GM12874 (cell line): ENCODE data around the gene SMIM45.

ENCODE experiments used
- CTCF ChIP-seq: IDR thresholded peaks from 2 replicates; pipeline ENCODE4 v1.5.1; 2011; ENCODE audit warnings: low read depth, mild to moderate bottlenecking, control low read depth, low read length, moderate library complexity; ENCODE audit not compliant: insufficient read depth

The SMIM45 gene

GRCh38 chr22:41917903-41918791 lies 33.8 kb upstream of the SMIM45 start:
- TF ChIP-seq CTCF, result no peak

- no peak for TF ChIP-seq CTCF
Observed at GRCh38 chr22:41919357-41920224, 32.4 kb upstream of the SMIM45 start.

- no peak for TF ChIP-seq CTCF
Observed at GRCh38 chr22:41920271-41920976, 31.5 kb upstream of the SMIM45 start.

GRCh38 chr22:41922328-41922727 lies 29.6 kb upstream of the SMIM45 start:
- TF ChIP-seq CTCF, result no peak

GRCh38 chr22:41922940-41923594 lies 28.9 kb upstream of the SMIM45 start:
- no peak for TF ChIP-seq CTCF

GRCh38 chr22:41923595-41924276 lies 28.2 kb upstream of the SMIM45 start:
- no peak for TF ChIP-seq CTCF
